Measurements from ENCODE around the gene URB1. TPM values are rescaled to one million over a fixed set of nuclear protein-coding genes. Genes with fewer than 3 reads are reported as not detected.
"Not testable (repeated sequence)": the region's sequence is repeated elsewhere in the genome, so short reads cannot be mapped to it uniquely, and the experiment has no call there.

The URB1 gene
- total RNA-seq, 2 donors from 2014 or later = 15.4 to 16.7 TPM

DNA sequence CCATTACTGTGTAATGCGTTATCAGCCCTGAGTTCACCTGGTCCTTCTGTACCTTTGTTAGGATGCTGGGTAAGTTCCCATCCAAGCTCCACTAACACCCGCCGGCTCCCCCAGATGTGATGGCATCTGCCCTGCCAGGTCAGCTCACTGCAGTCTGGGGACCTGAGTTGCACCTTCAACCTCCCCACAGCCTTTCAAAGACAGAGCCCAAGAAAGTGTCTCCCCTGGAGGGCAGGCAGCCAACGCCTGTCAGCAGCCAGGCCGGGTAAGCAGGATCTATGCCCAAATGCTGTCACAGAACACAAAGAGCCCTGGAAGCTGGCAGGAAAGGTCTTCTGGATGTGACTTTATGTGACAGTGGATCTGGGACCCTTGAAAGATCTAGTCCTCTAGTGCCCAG lies 80.5 kb downstream of the URB1 start:
- Mint-ChIP-seq H3K36me3 (ENCODE audit: insufficient read depth in 2 of 2) (peaks cover 2 to 4% of the 10 kb centered on the region in 2 donors), H3K4me1 (ENCODE audit: low read depth) (peaks cover 11% of the 10 kb centered on the region), H3K9me3 (no peaks in the 10 kb centered on the region), H3K4me3 (no peak overlapping the region), H3K27me3 (ENCODE audit: low read depth) (no peaks in the 10 kb centered on the region), H3K27ac (no peak overlapping the region)
- ATAC-seq (replicated peaks in 1 of 2) (no peak), DNase-seq (no peak)

DNA sequence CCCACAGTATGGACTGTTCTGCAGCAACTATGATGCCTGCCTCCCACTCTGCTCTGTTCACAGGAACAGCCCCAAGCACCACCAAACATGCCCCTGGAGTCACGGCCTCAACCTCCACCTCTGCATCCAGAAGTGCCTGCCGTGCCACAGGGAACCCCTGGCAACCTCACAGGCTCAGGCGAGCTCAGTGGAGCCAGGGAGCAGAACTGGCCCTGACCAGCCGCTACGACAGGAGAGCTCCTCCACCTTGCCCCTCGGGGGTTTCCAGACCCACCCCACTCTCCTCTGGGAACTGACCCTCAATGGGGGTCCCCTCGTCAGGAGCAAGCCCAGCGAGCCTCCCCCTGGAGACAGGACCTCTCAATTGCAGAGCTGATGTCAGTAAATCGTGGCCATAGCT lies 81.2 kb downstream of the URB1 start:
- DNase-seq (no peak), ATAC-seq (replicated peaks in 1 of 2) (no peak)
- Mint-ChIP-seq H3K27ac (no peak overlapping the region), H3K4me1 (ENCODE audit: low read depth) (peaks cover 11% of the 10 kb centered on the region), H3K27me3 (ENCODE audit: low read depth) (no peaks in the 10 kb centered on the region), H3K9me3 (no peaks in the 10 kb centered on the region), H3K4me3 (no peak overlapping the region), H3K36me3 (ENCODE audit: insufficient read depth in 2 of 2) (peaks cover 2 to 4% of the 10 kb centered on the region in 2 donors)

DNA sequence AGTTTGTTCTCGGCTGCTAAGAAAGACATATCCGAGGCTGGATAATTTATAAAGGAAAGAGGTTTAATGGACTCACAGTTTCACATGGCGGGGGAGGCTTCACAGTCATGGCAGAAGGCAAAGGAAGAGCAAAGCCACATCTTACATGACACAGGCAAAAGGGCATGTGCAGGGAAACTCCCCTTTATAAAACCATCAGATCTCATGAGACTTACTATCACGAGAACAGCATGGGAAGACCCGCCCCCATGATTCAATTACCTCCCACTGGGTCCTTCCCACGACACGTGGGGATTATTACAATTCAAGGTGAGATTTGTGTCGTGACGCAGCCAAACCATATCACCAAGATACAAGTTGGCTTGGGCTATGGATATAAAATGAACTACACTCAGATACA lies 81.8 kb downstream of the URB1 start:
- H3K4me3 Mint-ChIP-seq; H3K27me3 Mint-ChIP-seq (ENCODE audit: low read depth); H3K27ac Mint-ChIP-seq; H3K9me3 Mint-ChIP-seq; H3K36me3 Mint-ChIP-seq (ENCODE audit: insufficient read depth in 2 of 2); ATAC-seq (replicated peaks in 1 of 2); DNase-seq: not testable (repeated sequence)
- H3K4me1 Mint-ChIP-seq (ENCODE audit: low read depth) = peaks cover 11% of the 10 kb centered on the region

DNA sequence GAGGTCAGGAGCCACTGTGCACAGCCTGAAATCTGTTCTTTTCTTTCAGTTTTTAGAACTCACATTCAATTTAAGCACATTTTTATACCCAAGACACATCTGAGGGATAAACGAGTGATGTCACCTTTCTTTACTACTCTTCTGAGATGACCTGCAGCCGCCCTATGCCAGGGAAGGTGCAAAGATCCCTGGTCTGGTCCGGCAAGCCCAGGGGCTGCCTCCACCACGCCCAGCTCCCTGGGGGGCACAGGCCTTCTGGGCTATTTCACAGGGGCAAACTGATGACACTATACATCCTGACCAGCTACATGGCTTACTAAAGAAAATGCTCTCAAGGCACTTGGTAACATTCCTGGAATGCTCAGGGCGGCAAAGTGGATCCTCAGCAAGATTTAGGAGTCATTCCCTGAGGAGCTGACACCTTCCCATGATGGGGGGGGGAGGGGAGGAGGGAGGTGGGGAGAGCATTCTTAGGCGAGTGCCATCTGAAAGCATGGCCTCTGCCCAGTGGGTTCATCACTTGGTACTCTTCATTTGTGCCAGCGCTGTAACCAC lies 82.8 kb downstream of the URB1 start:
- Mint-ChIP-seq H3K4me1 (ENCODE audit: low read depth) (peaks cover 11% of the 10 kb centered on the region), H3K9me3 (no peaks in the 10 kb centered on the region), H3K27me3 (ENCODE audit: low read depth) (no peaks in the 10 kb centered on the region), H3K36me3 (ENCODE audit: insufficient read depth in 2 of 2) (peaks cover 2 to 4% of the 10 kb centered on the region in 2 donors), H3K27ac (no peak overlapping the region), H3K4me3 (no peak overlapping the region)
- no peak for ATAC-seq (replicated peaks in 1 of 2)
- no peak for DNase-seq

DNA sequence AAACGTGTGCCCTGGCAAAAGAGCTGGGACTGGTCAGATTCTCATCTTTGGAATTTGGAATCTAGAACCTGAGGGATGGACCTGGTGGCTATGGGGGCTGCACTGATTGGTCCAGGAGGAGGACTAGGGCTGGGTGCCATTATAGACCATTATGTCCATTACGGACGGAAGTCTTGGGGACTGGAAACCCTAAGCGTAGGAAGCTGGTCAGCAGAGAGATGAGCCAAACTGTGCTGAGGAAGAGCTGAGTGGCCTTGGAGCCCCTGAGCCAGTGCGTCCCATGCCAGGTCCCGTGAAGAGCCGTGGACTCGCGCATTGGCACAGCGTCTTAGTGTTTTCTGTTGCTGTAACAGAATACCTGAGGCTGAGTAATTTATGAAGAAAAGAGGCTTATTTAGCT lies 84.1 kb downstream of the URB1 start:
- H3K4me3 Mint-ChIP-seq = no peak overlapping the region
- peaks cover 11% of the 10 kb centered on the region for H3K4me1 Mint-ChIP-seq (ENCODE audit: low read depth)
- H3K27ac Mint-ChIP-seq = no peak overlapping the region
- DNase-seq (no peak), ATAC-seq (replicated peaks in 1 of 2) (no peak)
- no peaks in the 10 kb centered on the region for H3K27me3 Mint-ChIP-seq (ENCODE audit: low read depth)
- peaks cover 2 to 4% of the 10 kb centered on the region in 2 donors for H3K36me3 Mint-ChIP-seq (ENCODE audit: insufficient read depth in 2 of 2)
- no peaks in the 10 kb centered on the region for H3K9me3 Mint-ChIP-seq

DNA sequence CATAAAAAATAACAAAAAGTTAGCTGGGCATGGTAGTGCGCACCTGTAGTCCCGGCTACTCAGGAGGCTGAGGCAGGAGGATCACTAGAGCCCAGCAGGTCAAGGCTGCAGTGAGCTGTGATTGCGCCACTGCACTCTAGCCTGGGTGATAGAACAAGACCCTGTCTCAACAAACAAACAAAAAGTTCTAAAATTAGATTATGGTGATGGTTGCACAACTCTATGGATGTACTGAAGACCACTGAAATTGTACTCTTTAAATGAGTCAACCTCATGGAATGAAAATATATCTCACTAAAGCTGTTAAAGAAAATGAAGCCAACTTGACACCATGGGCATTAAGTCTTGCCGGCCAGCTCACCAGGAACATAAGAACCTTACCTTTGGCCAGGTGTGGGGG lies 85.1 kb downstream of the URB1 start:
- peaks cover 11% of the 10 kb centered on the region for H3K4me1 Mint-ChIP-seq (ENCODE audit: low read depth)
- ATAC-seq (replicated peaks in 1 of 2) = no peak
- no peaks in the 10 kb centered on the region for H3K9me3 Mint-ChIP-seq
- peaks cover 0 to 4% of the 10 kb centered on the region in 2 donors for H3K36me3 Mint-ChIP-seq (ENCODE audit: insufficient read depth in 2 of 2)
- DNase-seq = no peak
- no peak overlapping the region for H3K27ac Mint-ChIP-seq
- no peaks in the 10 kb centered on the region for H3K27me3 Mint-ChIP-seq (ENCODE audit: low read depth)
- H3K4me3 Mint-ChIP-seq = no peak overlapping the region

DNA sequence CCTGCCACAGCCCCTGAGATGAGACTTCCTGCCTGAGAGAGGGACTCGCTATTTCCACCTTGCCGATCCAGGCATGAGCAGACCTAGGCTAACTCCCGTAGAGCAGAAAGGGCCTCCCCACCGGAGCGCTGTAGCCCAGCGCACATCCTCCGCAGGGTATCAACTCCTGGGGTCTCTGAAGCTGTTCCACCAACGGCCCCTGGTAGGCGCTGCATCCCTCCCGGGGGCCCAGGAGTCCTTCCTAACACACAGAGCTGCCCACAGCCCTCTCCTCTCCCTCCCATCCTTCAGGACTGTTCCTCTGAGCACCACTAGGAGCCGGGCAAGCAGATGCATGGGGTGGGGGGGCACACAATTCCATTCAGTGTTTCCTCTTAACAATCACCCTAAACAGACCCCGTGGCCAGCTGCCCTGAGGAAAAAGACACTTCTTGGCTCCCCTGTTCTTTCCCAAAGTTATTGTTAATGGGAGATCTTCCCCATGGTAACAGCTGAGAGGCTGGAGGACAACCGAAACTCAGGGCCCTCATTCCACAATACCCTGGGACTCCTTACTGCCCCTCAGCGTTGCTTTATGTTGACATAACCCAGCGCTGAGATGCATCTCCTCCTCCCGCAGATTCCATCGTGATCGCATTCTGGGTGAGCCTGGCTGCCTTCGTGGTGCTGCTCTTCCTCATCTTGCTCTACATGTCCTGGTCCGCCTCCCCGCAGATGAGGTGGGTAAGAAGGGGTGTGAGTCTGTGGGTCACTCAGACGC lies 86.6 kb downstream of the URB1 start:
- Mint-ChIP-seq H3K4me1 (ENCODE audit: low read depth) (peaks cover 5% of the 10 kb centered on the region), H3K27me3 (ENCODE audit: low read depth) (no peaks in the 10 kb centered on the region), H3K4me3 (no peak overlapping the region), H3K9me3 (no peaks in the 10 kb centered on the region), H3K36me3 (ENCODE audit: insufficient read depth in 2 of 2) (peaks cover 0 to 4% of the 10 kb centered on the region in 2 donors), H3K27ac (peak overlapping the region; percentile 33)
- ATAC-seq (replicated peaks in 1 of 2) = no peak
- DNase-seq = no peak

DNA sequence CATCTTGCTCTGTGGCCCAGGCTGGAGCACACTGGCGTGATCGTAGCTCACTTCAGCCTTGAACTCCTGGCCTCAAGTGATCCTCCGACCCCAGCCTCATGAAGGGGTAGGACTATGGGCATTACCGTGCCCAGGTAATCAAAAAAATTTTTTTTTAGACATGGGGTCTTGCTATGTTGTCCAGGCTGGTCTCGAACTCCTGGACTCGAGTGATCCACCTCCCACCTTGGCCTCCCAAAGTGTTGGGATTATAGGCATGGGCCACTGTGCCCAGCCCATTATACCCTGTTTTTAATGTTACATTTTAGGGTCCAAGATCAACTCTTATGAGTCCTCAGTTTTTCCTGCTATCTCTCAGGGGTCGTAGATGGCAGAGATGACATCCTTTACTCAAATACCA lies 87.8 kb downstream of the URB1 start:
- Mint-ChIP-seq H3K27me3 (ENCODE audit: low read depth) (no peaks in the 10 kb centered on the region), H3K4me3 (no peak overlapping the region), H3K9me3 (no peaks in the 10 kb centered on the region), H3K36me3 (ENCODE audit: insufficient read depth in 2 of 2) (peaks cover 0 to 5% of the 10 kb centered on the region in 2 donors), H3K4me1 (ENCODE audit: low read depth) (no peaks in the 10 kb centered on the region), H3K27ac (no peak overlapping the region)
- ATAC-seq (replicated peaks in 1 of 2) (no peak), DNase-seq (no peak)

DNA sequence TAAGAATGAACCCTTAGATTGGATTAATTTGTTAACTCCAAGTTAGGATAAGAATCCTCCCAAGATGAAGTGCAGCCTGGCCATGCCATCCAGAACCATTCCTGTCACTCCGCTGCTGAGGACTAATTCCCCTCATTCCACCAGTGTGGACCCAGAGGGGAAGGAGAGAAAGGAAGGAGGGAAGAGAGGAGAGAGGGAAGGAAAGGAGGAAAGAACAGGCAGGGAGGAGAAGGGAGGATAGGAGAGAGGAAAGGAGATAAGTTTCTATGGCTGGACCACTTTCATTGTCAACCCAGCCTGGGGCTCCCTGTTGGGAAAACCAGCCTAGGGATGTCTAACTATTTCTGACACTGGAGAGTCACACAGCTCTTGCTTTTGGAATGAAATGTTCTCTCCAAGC lies 89.4 kb downstream of the URB1 start:
- Mint-ChIP-seq H3K4me1 (ENCODE audit: low read depth) (no peaks in the 10 kb centered on the region), H3K27ac (peak overlapping the region; percentile 58), H3K4me3 (no peak overlapping the region), H3K9me3 (no peaks in the 10 kb centered on the region), H3K27me3 (ENCODE audit: low read depth) (no peaks in the 10 kb centered on the region), H3K36me3 (ENCODE audit: insufficient read depth in 2 of 2) (peaks cover 0 to 5% of the 10 kb centered on the region in 2 donors)
- DNase-seq (no peak), ATAC-seq (replicated peaks in 1 of 2) (no peak)

DNA sequence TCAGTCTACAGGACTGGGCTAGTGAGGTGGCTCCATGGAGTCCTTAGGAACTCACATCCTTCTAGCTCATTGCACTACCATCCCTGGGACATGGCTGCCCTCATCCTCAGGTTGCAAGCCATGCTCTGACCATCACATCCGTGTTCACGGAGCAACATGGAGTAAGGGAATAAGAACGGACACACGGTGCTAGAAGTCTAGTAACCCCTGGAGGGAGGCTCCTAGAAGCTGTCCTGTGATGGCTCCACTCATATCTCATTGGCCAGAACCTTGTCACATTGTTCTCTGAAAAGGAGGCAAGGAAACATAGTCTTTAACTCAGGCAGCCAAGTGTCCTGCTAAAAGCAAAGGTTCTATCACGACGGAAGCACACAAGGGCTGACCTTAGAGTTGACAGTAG lies 90.3 kb downstream of the URB1 start:
- H3K4me1 Mint-ChIP-seq (ENCODE audit: low read depth) = no peaks in the 10 kb centered on the region
- no peaks in the 10 kb centered on the region for H3K9me3 Mint-ChIP-seq
- no peak overlapping the region for H3K27ac Mint-ChIP-seq
- H3K36me3 Mint-ChIP-seq (ENCODE audit: insufficient read depth in 2 of 2) = peaks cover 0 to 5% of the 10 kb centered on the region in 2 donors
- no peak overlapping the region for H3K4me3 Mint-ChIP-seq
- ATAC-seq (replicated peaks in 1 of 2) = no peak
- H3K27me3 Mint-ChIP-seq (ENCODE audit: low read depth) = no peaks in the 10 kb centered on the region
- no peak for DNase-seq

DNA sequence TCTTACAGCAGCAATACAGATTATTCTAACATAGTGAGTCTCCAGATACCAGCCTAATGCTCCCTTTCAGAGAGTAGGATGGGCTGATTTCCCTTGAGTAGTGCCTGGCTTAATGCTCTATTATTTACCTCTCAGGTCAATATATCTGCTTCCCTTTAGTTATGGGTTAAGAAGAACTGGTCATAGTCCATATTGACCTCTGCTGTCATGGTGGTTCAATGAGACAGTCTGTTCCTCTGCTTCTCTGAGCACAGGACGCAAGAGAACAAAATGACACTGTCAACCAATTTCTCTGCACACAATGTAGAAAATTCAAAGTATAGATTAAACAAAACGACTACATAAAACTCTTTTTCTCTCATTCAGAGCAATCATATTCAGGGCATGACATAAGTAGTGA lies 91.2 kb downstream of the URB1 start:
- no peaks in the 10 kb centered on the region for H3K4me1 Mint-ChIP-seq (ENCODE audit: low read depth)
- ATAC-seq (replicated peaks in 1 of 2) (no peak), DNase-seq (no peak)
- peaks cover 0 to 5% of the 10 kb centered on the region in 2 donors for H3K36me3 Mint-ChIP-seq (ENCODE audit: insufficient read depth in 2 of 2)
- no peaks in the 10 kb centered on the region for H3K27me3 Mint-ChIP-seq (ENCODE audit: low read depth)
- no peak overlapping the region for H3K27ac Mint-ChIP-seq
- no peak overlapping the region for H3K4me3 Mint-ChIP-seq
- H3K9me3 Mint-ChIP-seq = no peaks in the 10 kb centered on the region

DNA sequence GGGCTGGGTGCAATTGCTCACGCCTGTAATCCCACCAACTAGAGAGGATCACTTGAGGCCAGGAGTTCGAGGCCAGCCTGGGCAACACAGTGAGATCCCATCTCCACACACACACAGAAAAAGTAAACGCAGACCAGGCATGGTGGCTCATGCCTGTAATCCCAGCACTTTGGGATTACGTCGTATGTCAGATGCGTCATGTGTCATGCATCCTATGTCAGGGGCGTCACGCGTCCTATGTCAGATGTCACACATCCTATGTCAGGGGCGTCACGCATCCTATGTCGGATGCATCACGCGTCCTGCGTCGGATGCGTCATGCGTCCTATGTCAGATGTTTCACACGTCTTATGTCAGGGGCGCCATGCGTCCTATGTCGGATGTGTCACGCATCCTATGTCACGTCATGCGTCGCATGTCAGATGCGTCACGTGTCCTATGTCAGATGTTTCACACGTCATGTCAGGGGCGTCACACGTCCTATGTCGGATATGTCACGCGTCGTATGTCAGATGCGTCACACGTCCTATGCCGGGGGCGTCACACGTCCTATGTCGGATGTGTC lies 92.6 kb downstream of the URB1 start:
- H3K4me3 Mint-ChIP-seq = no peak overlapping the region

DNA sequence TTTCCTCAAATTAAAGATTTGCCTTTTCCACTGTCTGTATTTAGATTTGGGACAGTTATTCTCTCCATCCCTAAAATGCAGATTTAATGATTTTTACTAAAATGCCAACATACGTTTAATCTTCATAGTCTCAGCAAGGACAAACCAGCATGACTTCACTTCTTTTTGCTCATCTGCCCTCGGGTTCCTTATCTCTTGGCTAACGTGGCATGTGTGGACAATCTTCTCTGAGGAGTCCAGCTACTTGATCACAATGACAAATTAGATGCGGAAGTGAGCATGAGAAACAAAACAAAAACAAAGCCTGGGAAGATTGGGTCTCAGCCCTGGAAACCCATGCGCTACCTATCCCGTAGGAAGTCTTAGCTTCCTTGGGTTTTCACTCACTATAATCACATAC lies 93.1 kb downstream of the URB1 start:
- ATAC-seq (replicated peaks in 1 of 2) (no peak), DNase-seq (no peak)
- no peaks in the 10 kb centered on the region for H3K9me3 Mint-ChIP-seq
- peaks cover 0 to 5% of the 10 kb centered on the region in 2 donors for H3K36me3 Mint-ChIP-seq (ENCODE audit: insufficient read depth in 2 of 2)
- H3K27me3 Mint-ChIP-seq (ENCODE audit: low read depth) = no peaks in the 10 kb centered on the region
- no peak overlapping the region for H3K4me3 Mint-ChIP-seq
- no peaks in the 10 kb centered on the region for H3K4me1 Mint-ChIP-seq (ENCODE audit: low read depth)
- H3K27ac Mint-ChIP-seq = no peak overlapping the region

More for the DNA sequence above, 92.6 kb downstream of the URB1 start:
- peaks cover 0 to 5% of the 10 kb centered on the region in 2 donors for H3K36me3 Mint-ChIP-seq (ENCODE audit: insufficient read depth in 2 of 2)
- no peak for ATAC-seq (replicated peaks in 1 of 2)
- H3K4me1 Mint-ChIP-seq (ENCODE audit: low read depth) = no peaks in the 10 kb centered on the region
- no peak overlapping the region for H3K27ac Mint-ChIP-seq
- no peaks in the 10 kb centered on the region for H3K27me3 Mint-ChIP-seq (ENCODE audit: low read depth)
- DNase-seq = no peak
- no peaks in the 10 kb centered on the region for H3K9me3 Mint-ChIP-seq
